Measurements from ENCODE around the gene GKAP1.
A peak's percentile ranks its signal among the peaks of the same experiment; 100 is the strongest.
"Not testable (repeated sequence)": the region's sequence is repeated elsewhere in the genome, so short reads cannot be mapped to it uniquely, and the experiment has no call there.

The GKAP1 gene

GRCh38 chr9:83817356-83818278 is at the start of gene GKAP1:
Gene GKAP1, minus strand, starts transcription at chr9:83817769. Its CDS starts 11,252 bp downstream, at chr9:83806517.
- not testable (repeated sequence) for H3K4me1 ChIP-seq (ENCODE audit: control insufficient read depth, insufficient read depth, low read length); H3K27me3 ChIP-seq (ENCODE audit: control insufficient read depth, insufficient read depth, low read length); H3K36me3 ChIP-seq (ENCODE audit: control insufficient read depth, insufficient read depth, low read length)
- Histone ChIP-seq H3K4me3 (ENCODE audit: low read length) (peak within 1 kb of the TSS; percentile 58), H3K27ac (ENCODE audit: low read depth, low read length) (peak within 1 kb of the TSS; percentile 74), H3K9ac (ENCODE audit: low read length) (peak within 1 kb of the TSS; percentile 40)

GRCh38 chr9:83849895-83850294 is 32.3 kb upstream of the GKAP1 start:
- not testable (repeated sequence) for H3K27ac ChIP-seq (ENCODE audit: low read depth, low read length); H3K9ac ChIP-seq (ENCODE audit: low read length); H3K4me3 ChIP-seq (ENCODE audit: low read length); H3K4me1 ChIP-seq (ENCODE audit: control insufficient read depth, insufficient read depth, low read length); H3K27me3 ChIP-seq (ENCODE audit: control insufficient read depth, insufficient read depth, low read length); H3K36me3 ChIP-seq (ENCODE audit: control insufficient read depth, insufficient read depth, low read length)

GRCh38 chr9:83837070-83837643 is 19.6 kb upstream of the GKAP1 start:
- H3K9ac ChIP-seq (ENCODE audit: low read length); H3K36me3 ChIP-seq (ENCODE audit: control insufficient read depth, insufficient read depth, low read length); H3K27ac ChIP-seq (ENCODE audit: low read depth, low read length); H3K4me3 ChIP-seq (ENCODE audit: low read length); H3K4me1 ChIP-seq (ENCODE audit: control insufficient read depth, insufficient read depth, low read length); H3K27me3 ChIP-seq (ENCODE audit: control insufficient read depth, insufficient read depth, low read length): not testable (repeated sequence)

GRCh38 chr9:83830426-83831071 is 13.0 kb upstream of the GKAP1 start:
- not testable (repeated sequence) for H3K27me3 ChIP-seq (ENCODE audit: control insufficient read depth, insufficient read depth, low read length); H3K36me3 ChIP-seq (ENCODE audit: control insufficient read depth, insufficient read depth, low read length); H3K4me1 ChIP-seq (ENCODE audit: control insufficient read depth, insufficient read depth, low read length); H3K9ac ChIP-seq (ENCODE audit: low read length); H3K4me3 ChIP-seq (ENCODE audit: low read length); H3K27ac ChIP-seq (ENCODE audit: low read depth, low read length)

GRCh38 chr9:83824986-83825623 is 7.5 kb upstream of the GKAP1 start:
- not testable (repeated sequence) for H3K4me1 ChIP-seq (ENCODE audit: control insufficient read depth, insufficient read depth, low read length); H3K9ac ChIP-seq (ENCODE audit: low read length); H3K27me3 ChIP-seq (ENCODE audit: control insufficient read depth, insufficient read depth, low read length); H3K4me3 ChIP-seq (ENCODE audit: low read length); H3K27ac ChIP-seq (ENCODE audit: low read depth, low read length); H3K36me3 ChIP-seq (ENCODE audit: control insufficient read depth, insufficient read depth, low read length)

- Histone ChIP-seq H3K27ac (ENCODE audit: low read depth, low read length) (peak overlapping the region; percentile 74), H3K9ac (ENCODE audit: low read length) (peak overlapping the region; percentile 40), H3K4me3 (ENCODE audit: low read length) (peak overlapping the region; percentile 58)
- H3K36me3 ChIP-seq (ENCODE audit: control insufficient read depth, insufficient read depth, low read length); H3K4me1 ChIP-seq (ENCODE audit: control insufficient read depth, insufficient read depth, low read length); H3K27me3 ChIP-seq (ENCODE audit: control insufficient read depth, insufficient read depth, low read length): not testable (repeated sequence)
These were observed 586 bp downstream of the GKAP1 start for GRCh38 chr9:83817011-83817355.

GRCh38 chr9:83815120-83815519 is 2.4 kb downstream of the GKAP1 start:
- H3K27ac ChIP-seq (ENCODE audit: low read depth, low read length); H3K27me3 ChIP-seq (ENCODE audit: control insufficient read depth, insufficient read depth, low read length); H3K36me3 ChIP-seq (ENCODE audit: control insufficient read depth, insufficient read depth, low read length); H3K4me3 ChIP-seq (ENCODE audit: low read length); H3K9ac ChIP-seq (ENCODE audit: low read length); H3K4me1 ChIP-seq (ENCODE audit: control insufficient read depth, insufficient read depth, low read length): not testable (repeated sequence)

- H3K36me3 ChIP-seq (ENCODE audit: control insufficient read depth, insufficient read depth, low read length); H3K27me3 ChIP-seq (ENCODE audit: control insufficient read depth, insufficient read depth, low read length); H3K4me1 ChIP-seq (ENCODE audit: control insufficient read depth, insufficient read depth, low read length); H3K4me3 ChIP-seq (ENCODE audit: low read length); H3K27ac ChIP-seq (ENCODE audit: low read depth, low read length); H3K9ac ChIP-seq (ENCODE audit: low read length): not testable (repeated sequence)
These were observed 8.4 kb downstream of the GKAP1 start for GRCh38 chr9:83809213-83809612.

GRCh38 chr9:83804454-83804853 is 13.1 kb downstream of the GKAP1 start:
- H3K27ac ChIP-seq (ENCODE audit: low read depth, low read length); H3K36me3 ChIP-seq (ENCODE audit: control insufficient read depth, insufficient read depth, low read length); H3K4me3 ChIP-seq (ENCODE audit: low read length); H3K9ac ChIP-seq (ENCODE audit: low read length); H3K27me3 ChIP-seq (ENCODE audit: control insufficient read depth, insufficient read depth, low read length); H3K4me1 ChIP-seq (ENCODE audit: control insufficient read depth, insufficient read depth, low read length): not testable (repeated sequence)

- H3K27ac ChIP-seq (ENCODE audit: low read depth, low read length); H3K27me3 ChIP-seq (ENCODE audit: control insufficient read depth, insufficient read depth, low read length); H3K4me1 ChIP-seq (ENCODE audit: control insufficient read depth, insufficient read depth, low read length); H3K9ac ChIP-seq (ENCODE audit: low read length); H3K4me3 ChIP-seq (ENCODE audit: low read length); H3K36me3 ChIP-seq (ENCODE audit: control insufficient read depth, insufficient read depth, low read length): not testable (repeated sequence)
These were observed 13.6 kb downstream of the GKAP1 start for GRCh38 chr9:83803941-83804340.

- no peak overlapping the region for H3K27ac ChIP-seq (ENCODE audit: low read depth, low read length)
- H3K4me1 ChIP-seq (ENCODE audit: control insufficient read depth, insufficient read depth, low read length) = no peaks in the 10 kb centered on the region
- no peaks in the 10 kb centered on the region for H3K27me3 ChIP-seq (ENCODE audit: control insufficient read depth, insufficient read depth, low read length)
- H3K4me3 ChIP-seq (ENCODE audit: low read length) = no peak overlapping the region
- no peak overlapping the region for H3K9ac ChIP-seq (ENCODE audit: low read length)
- no peaks in the 10 kb centered on the region for H3K36me3 ChIP-seq (ENCODE audit: control insufficient read depth, insufficient read depth, low read length)
These were observed 17.1 kb downstream of the GKAP1 start for GRCh38 chr9:83800236-83801033.

- no peak overlapping the region for H3K27ac ChIP-seq (ENCODE audit: low read depth, low read length)
- H3K9ac ChIP-seq (ENCODE audit: low read length) = no peak overlapping the region
- H3K4me3 ChIP-seq (ENCODE audit: low read length) = no peak overlapping the region
- no peaks in the 10 kb centered on the region for H3K36me3 ChIP-seq (ENCODE audit: control insufficient read depth, insufficient read depth, low read length)
- no peaks in the 10 kb centered on the region for H3K4me1 ChIP-seq (ENCODE audit: control insufficient read depth, insufficient read depth, low read length)
- H3K27me3 ChIP-seq (ENCODE audit: control insufficient read depth, insufficient read depth, low read length) = no peaks in the 10 kb centered on the region
These were observed 23.5 kb downstream of the GKAP1 start for GRCh38 chr9:83794051-83794450.
